D721Med (cell line): ENCODE data around the gene THSD4.

Source experiments
- DNase-seq: peaks from one replicate; pipeline ENCODE4 v3.0.0; 2011; ENCODE audit warnings: low spot score; ENCODE audit not compliant: insufficient read length
- FAIRE-seq: peaks from 2 replicates; lab custom pipeline; 2011; peaks lifted over from hg19 to GRCh38; lab: Jason Lieb, UNC
- TF ChIP-seq, protein P1 (sequence below): IDR thresholded peaks from 2 replicates; pipeline ENCODE4 v1.5.1; 2012; ENCODE audit warnings: mild to moderate bottlenecking, control low read depth; ENCODE audit not compliant: insufficient read depth; ENCODE audit errors: missing control alignments

THSD4 gene

GRCh38 chr15:71440489-71441110 is 325.3 kb downstream of the THSD4 start:
- FAIRE-seq (peak; percentile 29), DNase-seq (no peak)
- TF ChIP-seq, protein P1, sequence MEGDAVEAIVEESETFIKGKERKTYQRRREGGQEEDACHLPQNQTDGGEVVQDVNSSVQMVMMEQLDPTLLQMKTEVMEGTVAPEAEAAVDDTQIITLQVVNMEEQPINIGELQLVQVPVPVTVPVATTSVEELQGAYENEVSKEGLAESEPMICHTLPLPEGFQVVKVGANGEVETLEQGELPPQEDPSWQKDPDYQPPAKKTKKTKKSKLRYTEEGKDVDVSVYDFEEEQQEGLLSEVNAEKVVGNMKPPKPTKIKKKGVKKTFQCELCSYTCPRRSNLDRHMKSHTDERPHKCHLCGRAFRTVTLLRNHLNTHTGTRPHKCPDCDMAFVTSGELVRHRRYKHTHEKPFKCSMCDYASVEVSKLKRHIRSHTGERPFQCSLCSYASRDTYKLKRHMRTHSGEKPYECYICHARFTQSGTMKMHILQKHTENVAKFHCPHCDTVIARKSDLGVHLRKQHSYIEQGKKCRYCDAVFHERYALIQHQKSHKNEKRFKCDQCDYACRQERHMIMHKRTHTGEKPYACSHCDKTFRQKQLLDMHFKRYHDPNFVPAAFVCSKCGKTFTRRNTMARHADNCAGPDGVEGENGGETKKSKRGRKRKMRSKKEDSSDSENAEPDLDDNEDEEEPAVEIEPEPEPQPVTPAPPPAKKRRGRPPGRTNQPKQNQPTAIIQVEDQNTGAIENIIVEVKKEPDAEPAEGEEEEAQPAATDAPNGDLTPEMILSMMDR, result peak; percentile 62

DNA sequence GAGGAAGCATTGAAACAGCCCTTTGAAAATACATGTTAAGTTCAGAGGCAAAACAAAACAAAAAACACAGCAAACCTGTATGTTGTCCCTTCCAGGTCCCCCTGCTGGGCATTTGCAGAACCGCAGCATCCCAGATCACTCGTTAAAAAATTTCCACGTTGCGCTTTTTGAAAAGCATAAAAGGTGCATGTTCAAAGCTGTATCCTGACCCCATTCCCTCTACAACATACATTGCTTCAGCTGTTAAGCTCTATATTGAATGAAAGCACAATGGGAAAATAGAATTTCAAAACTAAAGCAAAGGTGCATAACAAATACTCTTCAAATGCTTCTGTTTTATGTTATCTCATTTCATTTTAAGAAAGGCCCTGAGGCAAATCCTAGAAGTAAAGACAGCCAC is 328.3 kb downstream of the THSD4 start:
- TF ChIP-seq, protein P1, result peak; percentile 45
- DNase-seq (no peak), FAIRE-seq (no peak)

DNA sequence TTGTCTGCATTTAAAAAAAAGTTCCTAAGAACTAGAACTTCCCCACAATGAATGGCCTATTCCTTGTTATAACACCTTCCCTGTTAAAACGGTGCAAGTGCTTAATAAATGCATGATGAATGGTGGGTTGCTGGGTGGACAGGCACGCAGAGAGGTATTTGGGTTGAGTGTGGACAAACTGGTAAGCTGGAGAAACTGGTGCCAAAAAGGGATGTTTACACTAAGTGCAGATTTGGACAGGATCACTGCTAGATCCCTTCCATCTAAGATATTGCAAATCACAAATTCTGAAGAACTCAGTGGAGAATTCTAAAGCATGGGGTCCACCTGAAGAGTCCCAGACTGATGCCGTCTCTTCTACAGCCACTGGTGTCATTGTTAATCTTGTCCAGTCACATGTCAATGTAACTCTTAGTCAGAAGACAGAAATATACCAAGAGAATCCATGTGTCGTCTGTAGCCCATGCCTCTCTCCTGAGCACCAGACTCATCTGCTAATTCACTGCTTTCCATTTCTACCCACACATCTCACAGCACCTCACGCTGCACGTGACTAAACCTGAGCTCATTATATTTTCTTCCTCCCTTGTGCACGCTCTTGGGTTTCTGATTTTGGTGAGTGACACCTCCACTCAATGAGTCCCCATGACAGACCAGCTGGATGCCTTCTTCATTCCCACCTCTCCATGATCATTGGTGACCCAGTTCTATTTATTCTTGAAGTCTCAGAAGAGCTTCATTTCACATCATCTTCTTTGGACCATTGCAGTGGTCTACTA is 328.9 kb downstream of the THSD4 start:
- DNase-seq (no peak), FAIRE-seq (no peak)
- TF ChIP-seq, protein P1, result no peak

DNA sequence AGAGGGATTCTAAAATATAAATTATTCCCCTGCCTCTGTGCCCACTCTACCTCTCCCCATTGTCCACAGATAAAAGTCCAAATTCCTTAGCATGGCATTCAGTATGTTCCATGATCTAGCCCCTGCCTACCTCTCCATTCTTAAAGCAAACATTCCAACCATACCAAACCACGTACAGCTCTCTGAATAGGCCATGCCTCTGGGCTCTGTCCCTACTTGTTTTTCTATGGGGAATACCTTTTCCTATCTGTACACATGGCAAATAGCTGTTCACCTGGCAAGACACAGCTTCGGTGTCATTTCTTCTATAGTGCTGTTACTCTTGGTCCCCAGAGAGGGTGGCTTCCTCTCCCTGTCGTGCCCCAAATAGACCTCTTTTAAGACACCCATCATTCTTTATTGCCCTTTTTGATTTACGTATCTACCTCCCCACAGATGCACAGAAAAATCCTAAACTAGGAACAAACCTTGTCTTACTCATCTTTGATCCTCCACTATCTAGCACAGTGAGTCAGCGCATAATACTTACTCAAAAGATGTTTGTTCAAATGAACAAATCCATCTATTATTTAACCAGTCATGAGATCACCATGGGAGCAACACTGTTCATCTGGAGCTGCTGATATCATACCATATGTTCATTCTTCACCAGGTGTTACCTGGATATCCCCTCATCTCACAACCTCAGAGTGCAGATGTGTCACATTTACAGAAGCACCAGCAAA is 329.8 kb downstream of the THSD4 start:
- DNase-seq, result no peak
- TF ChIP-seq, protein P1, result no peak
- FAIRE-seq, result no peak

GRCh38 chr15:71447328-71448250 is 332.3 kb downstream of the THSD4 start:
- FAIRE-seq (no peak), DNase-seq (no peak)
- TF ChIP-seq, protein P1, result no peak

- TF ChIP-seq, protein P1, result peak; percentile 80
- DNase-seq, result no peak
- FAIRE-seq, result no peak
Measured at GRCh38 chr15:71448688-71449114, 333.4 kb downstream of the THSD4 start.
